Astrocyte (in vitro differentiated cells and primary cell): ENCODE data around the gene VIM.

Experiments
- EZH2 ChIP-seq: IDR thresholded peaks from 2 replicates; pipeline ENCODE4 v1.6.1; 2012; ENCODE audit warnings: mild to moderate bottlenecking, low read length, inconsistent platforms; ENCODE audit not compliant: insufficient read depth
- TF ChIP-seq, protein P1 (sequence below): IDR thresholded peaks from 2 replicates; pipeline ENCODE4 v1.5.1; 2011; ENCODE audit warnings: low read depth, mild to moderate bottlenecking, inconsistent platforms, low read length, moderate library complexity; ENCODE audit not compliant: insufficient read depth

DNA sequence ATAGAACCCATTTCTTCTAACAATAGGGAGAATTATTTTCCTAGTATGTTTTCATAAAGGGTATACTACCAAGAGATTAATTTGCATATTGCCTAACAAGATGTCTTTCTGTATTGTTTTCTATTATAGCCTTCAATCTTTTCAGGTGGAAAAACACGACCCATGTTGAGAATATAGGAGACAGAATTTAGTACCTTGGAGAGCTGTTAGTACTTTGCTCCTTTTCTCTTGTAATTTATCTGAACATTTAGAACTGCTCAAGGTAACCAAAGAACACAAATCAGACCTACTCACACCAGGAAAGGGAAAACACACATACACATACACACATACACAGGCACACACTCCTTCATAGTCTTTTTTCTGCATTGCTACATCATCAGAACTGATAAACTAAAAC lies 18.7 kb upstream of the VIM start:
- TF ChIP-seq, protein P1, sequence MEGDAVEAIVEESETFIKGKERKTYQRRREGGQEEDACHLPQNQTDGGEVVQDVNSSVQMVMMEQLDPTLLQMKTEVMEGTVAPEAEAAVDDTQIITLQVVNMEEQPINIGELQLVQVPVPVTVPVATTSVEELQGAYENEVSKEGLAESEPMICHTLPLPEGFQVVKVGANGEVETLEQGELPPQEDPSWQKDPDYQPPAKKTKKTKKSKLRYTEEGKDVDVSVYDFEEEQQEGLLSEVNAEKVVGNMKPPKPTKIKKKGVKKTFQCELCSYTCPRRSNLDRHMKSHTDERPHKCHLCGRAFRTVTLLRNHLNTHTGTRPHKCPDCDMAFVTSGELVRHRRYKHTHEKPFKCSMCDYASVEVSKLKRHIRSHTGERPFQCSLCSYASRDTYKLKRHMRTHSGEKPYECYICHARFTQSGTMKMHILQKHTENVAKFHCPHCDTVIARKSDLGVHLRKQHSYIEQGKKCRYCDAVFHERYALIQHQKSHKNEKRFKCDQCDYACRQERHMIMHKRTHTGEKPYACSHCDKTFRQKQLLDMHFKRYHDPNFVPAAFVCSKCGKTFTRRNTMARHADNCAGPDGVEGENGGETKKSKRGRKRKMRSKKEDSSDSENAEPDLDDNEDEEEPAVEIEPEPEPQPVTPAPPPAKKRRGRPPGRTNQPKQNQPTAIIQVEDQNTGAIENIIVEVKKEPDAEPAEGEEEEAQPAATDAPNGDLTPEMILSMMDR = no peak
- no peak for TF ChIP-seq EZH2
